ENCODE measurements around the gene MEIOB.
"Not testable (repeated sequence)": the region's sequence is repeated elsewhere in the genome, so short reads cannot be mapped to it uniquely, and the experiment has no call there.

MEIOB gene

DNA sequence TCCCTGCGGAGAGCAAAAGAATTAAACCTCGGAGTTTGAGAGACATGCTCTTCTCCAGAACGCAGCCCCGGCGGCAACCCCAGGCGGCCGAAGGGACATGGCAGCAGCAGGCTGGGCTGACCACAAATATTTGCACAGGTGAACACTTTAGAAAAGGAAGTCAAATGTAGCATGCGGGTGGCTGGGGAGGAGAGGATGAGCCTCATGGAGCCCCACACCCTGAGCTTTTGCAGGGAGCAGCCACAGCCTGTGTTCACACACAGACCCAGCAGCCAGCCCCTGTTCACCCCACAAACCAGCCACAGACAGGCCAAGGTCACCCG is 28.4 kb upstream of the MEIOB start:
- POLR2A ChIA-PET: no interaction called here

DNA sequence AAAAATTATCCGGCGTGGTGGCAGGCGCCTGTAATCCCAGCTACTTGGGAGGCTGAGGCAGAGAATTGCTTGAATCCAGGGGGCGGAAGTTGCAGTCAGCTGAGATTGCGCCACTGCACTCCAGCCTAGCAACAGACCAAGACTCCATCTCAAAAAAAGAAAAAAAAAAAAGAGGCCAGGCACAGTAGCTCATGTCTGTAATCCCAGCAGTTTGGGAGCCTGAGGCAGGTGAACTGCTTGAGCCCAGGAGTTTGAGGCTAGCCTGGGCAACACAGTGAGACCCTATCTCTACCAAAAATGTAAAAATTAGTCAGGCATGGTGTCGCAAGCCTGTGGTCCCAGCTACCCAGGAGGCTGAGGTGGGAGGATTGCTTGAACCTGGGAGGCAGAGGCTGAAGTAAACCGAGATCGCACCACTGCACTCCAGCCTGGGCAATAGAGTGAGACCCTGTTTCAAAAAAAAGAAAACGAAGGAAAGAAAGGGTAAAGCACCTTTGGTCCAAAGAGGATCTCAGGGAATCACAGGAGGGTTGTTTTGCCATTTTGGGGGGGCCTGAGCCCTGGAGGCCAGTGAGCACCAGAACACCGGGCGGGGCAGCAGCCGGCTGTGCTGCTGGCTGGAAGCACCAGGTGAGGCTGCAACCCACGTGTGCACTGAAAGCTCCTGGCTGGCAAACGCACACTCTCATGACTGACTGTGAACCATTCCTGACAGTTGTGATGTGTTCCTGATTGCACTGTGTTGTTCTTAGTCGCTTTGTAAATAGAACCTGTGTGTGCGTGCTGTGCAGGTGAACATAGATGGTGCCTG is 27.9 kb upstream of the MEIOB start:
- Histone ChIP-seq H3K27ac (ENCODE audit: extremely low read depth, low read depth, low read length) (no peak overlapping the region), H3K4me3 (ENCODE audit: low read depth, low read length) (no peak overlapping the region), H3K9me3 (ENCODE audit: control insufficient read depth, insufficient read depth, low read depth, low read length) (no peaks in the 10 kb centered on the region), H3K36me3 (ENCODE audit: control insufficient read depth in 2 of 2, insufficient read depth in 1 of 2, low read length in 2 of 2) (no peaks in the 10 kb centered on the region), H3K4me1 (ENCODE audit: control insufficient read depth, insufficient read depth, low read length) (no peaks in the 10 kb centered on the region)
- POLR2A ChIA-PET: no interaction called here
- TF ChIP-seq, protein P1, sequence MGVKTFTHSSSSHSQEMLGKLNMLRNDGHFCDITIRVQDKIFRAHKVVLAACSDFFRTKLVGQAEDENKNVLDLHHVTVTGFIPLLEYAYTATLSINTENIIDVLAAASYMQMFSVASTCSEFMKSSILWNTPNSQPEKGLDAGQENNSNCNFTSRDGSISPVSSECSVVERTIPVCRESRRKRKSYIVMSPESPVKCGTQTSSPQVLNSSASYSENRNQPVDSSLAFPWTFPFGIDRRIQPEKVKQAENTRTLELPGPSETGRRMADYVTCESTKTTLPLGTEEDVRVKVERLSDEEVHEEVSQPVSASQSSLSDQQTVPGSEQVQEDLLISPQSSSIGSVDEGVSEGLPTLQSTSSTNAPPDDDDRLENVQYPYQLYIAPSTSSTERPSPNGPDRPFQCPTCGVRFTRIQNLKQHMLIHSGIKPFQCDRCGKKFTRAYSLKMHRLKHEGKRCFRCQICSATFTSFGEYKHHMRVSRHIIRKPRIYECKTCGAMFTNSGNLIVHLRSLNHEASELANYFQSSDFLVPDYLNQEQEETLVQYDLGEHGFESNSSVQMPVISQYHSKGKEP (tag by site-specific recombination; IDR thresholded peaks at IDR 0.05): no peak
- TF ChIP-seq ZNF121 (tag by site-specific recombination; IDR thresholded peaks at IDR 0.05) (peak; percentile 84), GLIS1 (tag by site-specific recombination; IDR thresholded peaks at IDR 0.05) (peak; percentile 31; the same call in 1 of the 2 replicates), OSR2 (tag by site-specific recombination; IDR thresholded peaks at IDR 0.05) (peak; percentile 34; the same call in 1 of the 2 replicates)
- CTCF ChIA-PET: interaction anchor here (0.7 to 1.5 kb wide), 4 partner anchors 19 to 81 kb away, joined by 3 to 5 read pairs (median 4); no protein-coding TSS in a partner anchor

More for the DNA sequence above, 28.4 kb upstream of the MEIOB start:
- no peak overlapping the region for H3K4me3 ChIP-seq (ENCODE audit: low read depth, low read length)
- no peaks in the 10 kb centered on the region for H3K9me3 ChIP-seq (ENCODE audit: control insufficient read depth, insufficient read depth, low read depth, low read length)
- H3K36me3 ChIP-seq (ENCODE audit: control insufficient read depth in 2 of 2, insufficient read depth in 1 of 2, low read length in 2 of 2): no peaks in the 10 kb centered on the region
- no peaks in the 10 kb centered on the region for H3K4me1 ChIP-seq (ENCODE audit: control insufficient read depth, insufficient read depth, low read length)
- CTCF ChIA-PET: interaction anchor here (0.7 to 1.5 kb wide), 3 partner anchors 19 to 29 kb away, joined by 3 to 5 read pairs (median 4); no protein-coding TSS in a partner anchor
- H3K27ac ChIP-seq (ENCODE audit: extremely low read depth, low read depth, low read length): no peak overlapping the region
- TF ChIP-seq GLI2 (tag by site-specific recombination; IDR thresholded peaks at IDR 0.05; ENCODE audit: borderline replicate concordance, low read depth) (no peak), ZNF132 (tag by site-specific recombination; IDR thresholded peaks at IDR 0.05; ENCODE audit: borderline replicate concordance) (no peak), KLF9 (tag by site-specific recombination; IDR thresholded peaks at IDR 0.05; ENCODE audit: low read depth) (no peak), ZNF514 (tag by site-specific recombination; IDR thresholded peaks at IDR 0.05) (no peak), SETDB1 (IDR thresholded peaks at IDR 0.05; ENCODE audit: insufficient read length, low read length) (no peak), ZBTB7A (tag by site-specific recombination; IDR thresholded peaks at IDR 0.05; ENCODE audit: low read depth) (no peak), ZNF37A (tag by site-specific recombination; IDR thresholded peaks at IDR 0.05) (no peak), ZNF211 (tag by site-specific recombination; IDR thresholded peaks at IDR 0.05; ENCODE audit: low read depth) (no peak), ZNF311 (tag by site-specific recombination; IDR thresholded peaks at IDR 0.05; ENCODE audit: borderline replicate concordance) (no peak), KLF16 (tag by site-specific recombination; IDR thresholded peaks at IDR 0.05) (no peak), EGR2 (tag by site-specific recombination; IDR thresholded peaks at IDR 0.05; ENCODE audit: low read depth) (no peak), ZFP37 (tag by site-specific recombination; IDR thresholded peaks at IDR 0.05) (no peak), ZNF266 (tag by site-specific recombination; IDR thresholded peaks at IDR 0.05; ENCODE audit: low read depth) (no peak), ZNF302 (tag by site-specific recombination; IDR thresholded peaks at IDR 0.05; ENCODE audit: low read depth) (no peak), ZNF624 (tag by site-specific recombination; IDR thresholded peaks at IDR 0.05) (no peak), ZBTB1 (tag by site-specific recombination; IDR thresholded peaks at IDR 0.05) (no peak), KLF1 (tag by site-specific recombination; IDR thresholded peaks at IDR 0.05) (no peak)
- TF ChIP-seq, protein P2, sequence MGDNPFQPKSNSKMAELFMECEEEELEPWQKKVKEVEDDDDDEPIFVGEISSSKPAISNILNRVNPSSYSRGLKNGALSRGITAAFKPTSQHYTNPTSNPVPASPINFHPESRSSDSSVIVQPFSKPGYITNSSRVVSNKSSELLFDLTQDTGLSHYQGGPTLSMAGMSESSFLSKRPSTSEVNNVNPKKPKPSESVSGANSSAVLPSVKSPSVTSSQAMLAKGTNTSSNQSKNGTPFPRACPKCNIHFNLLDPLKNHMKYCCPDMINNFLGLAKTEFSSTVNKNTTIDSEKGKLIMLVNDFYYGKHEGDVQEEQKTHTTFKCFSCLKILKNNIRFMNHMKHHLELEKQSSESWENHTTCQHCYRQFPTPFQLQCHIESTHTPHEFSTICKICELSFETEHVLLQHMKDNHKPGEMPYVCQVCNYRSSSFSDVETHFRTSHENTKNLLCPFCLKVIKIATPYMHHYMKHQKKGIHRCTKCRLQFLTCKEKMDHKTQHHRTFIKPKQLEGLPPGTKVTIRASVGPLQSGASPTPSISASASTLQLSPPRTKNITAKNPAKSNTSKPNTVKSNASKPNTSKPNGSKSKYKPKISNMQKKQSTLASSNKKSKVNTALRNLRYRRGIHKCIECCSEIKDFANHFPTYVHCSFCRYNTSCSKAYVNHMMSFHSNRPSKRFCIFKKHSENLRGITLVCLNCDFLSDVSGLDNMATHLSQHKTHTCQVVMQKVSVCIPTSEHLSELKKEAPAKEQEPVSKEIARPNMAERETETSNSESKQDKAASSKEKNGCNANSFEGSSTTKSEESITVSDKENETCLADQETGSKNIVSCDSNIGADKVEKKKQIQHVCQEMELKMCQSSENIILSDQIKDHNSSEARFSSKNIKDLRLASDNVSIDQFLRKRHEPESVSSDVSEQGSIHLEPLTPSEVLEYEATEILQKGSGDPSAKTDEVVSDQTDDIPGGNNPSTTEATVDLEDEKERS (tag by site-specific recombination; IDR thresholded peaks at IDR 0.05): no peak
- TF ChIP-seq, protein P3, sequence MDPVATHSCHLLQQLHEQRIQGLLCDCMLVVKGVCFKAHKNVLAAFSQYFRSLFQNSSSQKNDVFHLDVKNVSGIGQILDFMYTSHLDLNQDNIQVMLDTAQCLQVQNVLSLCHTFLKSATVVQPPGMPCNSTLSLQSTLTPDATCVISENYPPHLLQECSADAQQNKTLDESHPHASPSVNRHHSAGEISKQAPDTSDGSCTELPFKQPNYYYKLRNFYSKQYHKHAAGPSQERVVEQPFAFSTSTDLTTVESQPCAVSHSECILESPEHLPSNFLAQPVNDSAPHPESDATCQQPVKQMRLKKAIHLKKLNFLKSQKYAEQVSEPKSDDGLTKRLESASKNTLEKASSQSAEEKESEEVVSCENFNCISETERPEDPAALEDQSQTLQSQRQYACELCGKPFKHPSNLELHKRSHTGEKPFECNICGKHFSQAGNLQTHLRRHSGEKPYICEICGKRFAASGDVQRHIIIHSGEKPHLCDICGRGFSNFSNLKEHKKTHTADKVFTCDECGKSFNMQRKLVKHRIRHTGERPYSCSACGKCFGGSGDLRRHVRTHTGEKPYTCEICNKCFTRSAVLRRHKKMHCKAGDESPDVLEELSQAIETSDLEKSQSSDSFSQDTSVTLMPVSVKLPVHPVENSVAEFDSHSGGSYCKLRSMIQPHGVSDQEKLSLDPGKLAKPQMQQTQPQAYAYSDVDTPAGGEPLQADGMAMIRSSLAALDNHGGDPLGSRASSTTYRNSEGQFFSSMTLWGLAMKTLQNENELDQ (tag by site-specific recombination; IDR thresholded peaks at IDR 0.05; ENCODE audit: low read depth): no peak

DNA sequence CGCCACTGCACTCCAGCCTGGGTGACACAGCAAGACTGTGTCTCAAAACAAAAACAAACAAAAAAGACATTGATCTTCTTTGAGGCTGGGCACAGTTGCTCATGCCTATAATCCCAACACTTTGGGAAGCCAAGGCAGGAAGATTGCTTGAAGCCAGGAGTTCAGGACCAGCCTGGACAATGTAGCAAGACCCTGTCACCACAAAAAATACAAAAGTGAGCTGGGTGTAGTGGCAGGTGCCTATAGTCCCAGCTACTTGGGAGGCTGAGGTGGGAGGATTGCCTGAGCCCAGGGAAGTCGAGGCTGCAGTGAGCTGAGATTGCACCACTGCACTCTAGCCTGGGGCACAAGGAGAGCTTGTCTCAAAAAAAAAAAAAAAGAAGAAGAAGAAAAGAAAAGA is 25.7 kb upstream of the MEIOB start:
- H3K27ac ChIP-seq (ENCODE audit: extremely low read depth, low read depth, low read length); H3K4me1 ChIP-seq (ENCODE audit: control insufficient read depth, insufficient read depth, low read length); H3K9me3 ChIP-seq (ENCODE audit: control insufficient read depth, insufficient read depth, low read depth, low read length); H3K36me3 ChIP-seq (ENCODE audit: control insufficient read depth in 2 of 2, insufficient read depth in 1 of 2, low read length in 2 of 2); POLR2A ChIA-PET; H3K4me3 ChIP-seq (ENCODE audit: low read depth, low read length): not testable (repeated sequence)
- CTCF ChIA-PET: interaction anchor here (0.6 kb wide), 1 partner anchor 216 kb away, joined by 3 read pairs; no protein-coding TSS in a partner anchor
